PC-9 (cell line): ENCODE measurements around the gene DLGAP4. TPM values are rescaled to one million over a fixed set of nuclear protein-coding genes. Genes with fewer than 3 reads are reported as not detected.

Experiments
- BruUV-seq: library from RNA; stranded (reverse); fragments of 400-500 nt; replicated peaks from 2 replicates; lab custom pipeline; 2021; lab: Mats Ljungman, UMichigan
- CTCF ChIA-PET: fragments of 300-600 bp; sonication (Branson Sonifier 250); formaldehyde crosslinking; loops from one replicate; lab custom pipeline; 2022; ENCODE audit warnings: antibody characterized with exemption; lab: Charles Lee
- POLR2A ChIA-PET: fragments of 300-600 bp; sonication (Branson Sonifier 250); formaldehyde crosslinking; loops from one replicate; lab custom pipeline; 2022; ENCODE audit warnings: antibody characterized with exemption; ENCODE audit not compliant: unreplicated experiment; lab: Charles Lee
- DNase-seq, 2 experiments: peaks; one replicate each; pipeline versions ENCODE4 v3.0.0 to v3.0.0-alpha.2; 2015 to 2022; ENCODE audit warnings: mixed read lengths in 1 of 2
- H2AFZ ChIP-seq: fragments of 200-600 bp; sonication (generic); 2 replicates; pipeline ENCODE4 v1.8.1; 2017; ENCODE audit warnings: antibody characterized with exemption
- H3F3A ChIP-seq: fragments of 200-600 bp; sonication (generic); 2 replicates; pipeline ENCODE4 v1.8.1; 2017; ENCODE audit warnings: antibody characterized with exemption, mild to moderate bottlenecking, low read depth; ENCODE audit not compliant: insufficient read depth
- H3K27ac ChIP-seq: fragments of 200-600 bp; sonication (generic); 2 replicates; pipeline ENCODE4 v1.6.1; 2016; ENCODE audit warnings: mixed run types
- H3K27me3 ChIP-seq: fragments of 200-600 bp; sonication (generic); 2 replicates; pipeline ENCODE4 v1.6.1; 2016; ENCODE audit warnings: low read depth, mixed run types; ENCODE audit not compliant: insufficient read depth
- H3K36me3 ChIP-seq: fragments of 200-600 bp; sonication (generic); 2 replicates; pipeline ENCODE4 v1.6.1; 2016; ENCODE audit warnings: low read depth, mixed run types
- H3K4me1 ChIP-seq: fragments of 200-600 bp; sonication (generic); replicated peaks from 2 replicates; pipeline ENCODE4 v1.6.1; 2016; ENCODE audit warnings: mixed run types; ENCODE audit not compliant: insufficient read depth
- H3K4me2 ChIP-seq: fragments of 200-600 bp; sonication (generic); 2 replicates; pipeline ENCODE4 v1.6.1; 2017; ENCODE audit warnings: mixed run types
- H3K4me3 ChIP-seq: fragments of 200-600 bp; sonication (generic); 2 replicates; pipeline ENCODE4 v1.6.1; 2016; ENCODE audit warnings: mixed run types
- H3K79me2 ChIP-seq: fragments of 200-600 bp; sonication (generic); 2 replicates; pipeline ENCODE4 v1.6.1; 2017; ENCODE audit warnings: low read depth, mixed run types
- H3K9me2 ChIP-seq: fragments of 200-600 bp; sonication (generic); 2 replicates; pipeline ENCODE4 v1.8.1; 2017; ENCODE audit warnings: mild to moderate bottlenecking; ENCODE audit not compliant: insufficient read depth
- H3K9me3 ChIP-seq: fragments of 200-600 bp; sonication (generic); 2 replicates; pipeline ENCODE4 v1.8.1; 2016; ENCODE audit warnings: low read depth; ENCODE audit not compliant: insufficient read depth
- H4K20me1 ChIP-seq: fragments of 200-600 bp; sonication (generic); 2 replicates; pipeline ENCODE4 v1.8.1; 2017; ENCODE audit not compliant: insufficient read depth
- CTCF ChIP-seq: fragments of 200-600 bp; sonication (generic); conservative IDR thresholded peaks from 2 replicates; pipeline ENCODE4 v1.6.1; 2017; ENCODE audit warnings: mixed run types, antibody characterized with exemption, mild to moderate bottlenecking, moderate library complexity
- EZH2 ChIP-seq: fragments of 200-600 bp; sonication (generic); IDR thresholded peaks from 2 replicates; pipeline ENCODE4 v1.8.0; 2017; ENCODE audit warnings: antibody characterized with exemption, low read depth
- intact Hi-C: fragments of 100-400 bp; cut with micrococcal nuclease; formaldehyde crosslinking; loops from one replicate; pipeline ENCODE4 v1.10.0; 2022; ENCODE audit not compliant: unreplicated experiment
- total RNA-seq: library from RNA; stranded (reverse); gene quantifications from 2 replicates; pipeline ENCODE4 v1.2.3, GENCODE V29; 2021

DLGAP4 gene
- total RNA-seq, 1 experiment from 2014 or later, result 62.6 TPM

- Histone ChIP-seq H3K9me3 (no peaks in the 10 kb centered on the region), H3K4me3 (no peak overlapping the region), H3K27ac (no peak overlapping the region), H4K20me1 (no peaks in the 10 kb centered on the region), H3K27me3 (peaks cover 54% of the 10 kb centered on the region), H3K36me3 (no peaks in the 10 kb centered on the region), H3K79me2 (no peaks in the 10 kb centered on the region), H3K4me2 (no peak overlapping the region), H3K9me2 (no peaks in the 10 kb centered on the region), H3K4me1 (no peaks in the 10 kb centered on the region), H2AFZ (no peak overlapping the region), H3F3A (no peaks in the 10 kb centered on the region)
- no TSS peak for BruUV-seq
- DNase-seq, result no peak
- ChIA-PET CTCF (no interaction called here), POLR2A (no interaction called here)
- intact Hi-C loops, result no loop called here
- TF ChIP-seq EZH2 (no peak), CTCF (no peak)
Measured at GRCh38 chr20:36304786-36305495, 1.2 kb upstream of the DLGAP4 start.

GRCh38 chr20:36306553-36307411 is 643 bp downstream of the DLGAP4 start:
- no peaks in the 10 kb centered on the region for H3F3A ChIP-seq
- H2AFZ ChIP-seq, result no peak overlapping the region
- H3K4me2 ChIP-seq, result no peak overlapping the region
- BruUV-seq, result no TSS peak
- H3K9me2 ChIP-seq, result no peaks in the 10 kb centered on the region
- H3K36me3 ChIP-seq, result no peaks in the 10 kb centered on the region
- no peak overlapping the region for H3K27ac ChIP-seq
- no peaks in the 10 kb centered on the region for H4K20me1 ChIP-seq
- no peaks in the 10 kb centered on the region for H3K9me3 ChIP-seq
- intact Hi-C loops, result no loop called here
- TF ChIP-seq CTCF, result no peak
- no peak for TF ChIP-seq EZH2
- ChIA-PET CTCF (interaction anchor here (0.6 kb wide), 1 partner anchor 235 kb away, joined by 5 read pairs; no protein-coding TSS in a partner anchor), POLR2A (no interaction called here)
- H3K4me1 ChIP-seq, result no peaks in the 10 kb centered on the region
- H3K79me2 ChIP-seq, result no peaks in the 10 kb centered on the region
- H3K27me3 ChIP-seq, result peaks cover 55% of the 10 kb centered on the region
- no peak overlapping the region for H3K4me3 ChIP-seq
- no peak for DNase-seq

GRCh38 chr20:36307412-36308325 is 1.5 kb downstream of the DLGAP4 start:
- H3K27me3 ChIP-seq, result peaks cover 51% of the 10 kb centered on the region
- BruUV-seq, result no TSS peak
- intact Hi-C loops, result no loop called here

More at GRCh38 chr20:36307412-36308325, 1.5 kb downstream of the DLGAP4 start:
- Histone ChIP-seq H3F3A (no peaks in the 10 kb centered on the region), H3K36me3 (no peaks in the 10 kb centered on the region), H3K79me2 (no peaks in the 10 kb centered on the region), H2AFZ (no peak overlapping the region), H4K20me1 (no peaks in the 10 kb centered on the region), H3K9me3 (no peaks in the 10 kb centered on the region), H3K9me2 (no peaks in the 10 kb centered on the region), H3K4me3 (no peak overlapping the region), H3K27ac (no peak overlapping the region), H3K4me1 (no peaks in the 10 kb centered on the region), H3K4me2 (no peak overlapping the region)
- CTCF ChIA-PET, result no interaction called here
- no peak for DNase-seq
- POLR2A ChIA-PET, result no interaction called here
- no peak for TF ChIP-seq CTCF
- no peak for TF ChIP-seq EZH2
